ENCODE results near the gene OSBPL6.

OSBPL6 gene

GRCh38 chr2:178359192-178359912, 165.0 kb downstream of the OSBPL6 start:
- no peak for DNase-seq (ENCODE audit: low spot score)

- no peak for DNase-seq (ENCODE audit: low spot score)
Measured at GRCh38 chr2:178361588-178361987, 167.3 kb downstream of the OSBPL6 start.

GRCh38 chr2:178363252-178363651, 168.9 kb downstream of the OSBPL6 start:
- DNase-seq (ENCODE audit: low spot score): no peak

GRCh38 chr2:178365116-178365515, 170.8 kb downstream of the OSBPL6 start:
- no peak for DNase-seq (ENCODE audit: low spot score)

GRCh38 chr2:178366412-178366811, 172.1 kb downstream of the OSBPL6 start:
- no peak for DNase-seq (ENCODE audit: low spot score)

- no peak for DNase-seq (ENCODE audit: low spot score)
Measured at GRCh38 chr2:178367344-178367743, 173.0 kb downstream of the OSBPL6 start.

- DNase-seq (ENCODE audit: low spot score): no peak
Measured at GRCh38 chr2:178374865-178375264, 180.6 kb downstream of the OSBPL6 start.

- no peak for DNase-seq (ENCODE audit: low spot score)
Measured at GRCh38 chr2:178377046-178377445, 182.7 kb downstream of the OSBPL6 start.

- DNase-seq (ENCODE audit: low spot score): no peak
Measured at GRCh38 chr2:178379162-178380004, 185.1 kb downstream of the OSBPL6 start.

- no peak for DNase-seq (ENCODE audit: low spot score)
Measured at GRCh38 chr2:178380763-178381162, 186.5 kb downstream of the OSBPL6 start.

- DNase-seq (ENCODE audit: low spot score): no peak
Measured at GRCh38 chr2:178383718-178384117, 189.4 kb downstream of the OSBPL6 start.

- DNase-seq (ENCODE audit: low spot score): no peak
Measured at GRCh38 chr2:178385595-178386148, 191.4 kb downstream of the OSBPL6 start.

- no peak for DNase-seq (ENCODE audit: low spot score)
Measured at GRCh38 chr2:178386986-178387597, 192.8 kb downstream of the OSBPL6 start.

- DNase-seq (ENCODE audit: low spot score): no peak
Measured at GRCh38 chr2:178388287-178388686, 194.0 kb downstream of the OSBPL6 start.

- no peak for DNase-seq (ENCODE audit: low spot score)
Measured at GRCh38 chr2:178391701-178392100, 197.4 kb downstream of the OSBPL6 start.

GRCh38 chr2:178392215-178392614, 197.9 kb downstream of the OSBPL6 start:
- no peak for DNase-seq (ENCODE audit: low spot score)

- no peak for DNase-seq (ENCODE audit: low spot score)
Measured at GRCh38 chr2:178394859-178395258, 200.5 kb downstream of the OSBPL6 start.

GRCh38 chr2:178395295-178395694, 201.0 kb downstream of the OSBPL6 start:
- DNase-seq (ENCODE audit: low spot score): no peak

GRCh38 chr2:178395941-178396570, 201.7 kb downstream of the OSBPL6 start:
- DNase-seq (ENCODE audit: low spot score): no peak

- DNase-seq (ENCODE audit: low spot score): peak; percentile 62
Measured at GRCh38 chr2:178397002-178397605, 202.8 kb downstream of the OSBPL6 start.

- DNase-seq (ENCODE audit: low spot score): no peak
Measured at GRCh38 chr2:178401994-178402437, 207.7 kb downstream of the OSBPL6 start.
